MCF 10A (cell line): ENCODE data around the gene METRNL. TPM values are rescaled to one million over a fixed set of nuclear protein-coding genes. Genes with fewer than 3 reads are reported as not detected.

Experiments used
- BruUV-seq: library from RNA; stranded (reverse); fragments of 400-500 nt; replicated peaks from 2 replicates; lab custom pipeline; 2021; lab: Mats Ljungman, UMichigan
- CTCF ChIA-PET: fragments of 300-600 bp; sonication (Branson Sonifier 250); formaldehyde crosslinking; extraction: SDS; loops from one replicate; lab custom pipeline; 2021; ENCODE audit warnings: antibody characterized with exemption, inconsistent platforms; lab: Yijun Ruan, JAX
- POLR2A ChIA-PET: fragments of 300-600, 350-650 bp; sonication (Branson Sonifier 250); formaldehyde crosslinking; extraction: SDS; loops from one replicate; lab custom pipeline; 2020; ENCODE audit warnings: antibody characterized with exemption, inconsistent platforms; lab: Yijun Ruan, JAX
- DNase-seq: peaks from one replicate; pipeline ENCODE4 v3.0.0-alpha.2; 2018; ENCODE audit not compliant: unreplicated experiment
- H3K27ac Mint-ChIP-seq: one replicate; pipeline ENCODE4 v1.8.0; 2022; ENCODE audit warnings: mild to moderate bottlenecking, low read depth, mixed read lengths; ENCODE audit not compliant: unreplicated experiment
- H3K27me3 Mint-ChIP-seq: one replicate; pipeline ENCODE4 v1.8.0; 2022; ENCODE audit warnings: mixed read lengths; ENCODE audit not compliant: insufficient read depth, unreplicated experiment
- H3K36me3 Mint-ChIP-seq: one replicate; pipeline ENCODE4 v1.8.0; 2022; ENCODE audit warnings: mild to moderate bottlenecking, moderate library complexity, mixed read lengths; ENCODE audit not compliant: insufficient read depth, unreplicated experiment
- H3K4me1 Mint-ChIP-seq: one replicate; pipeline ENCODE4 v1.8.0; 2022; ENCODE audit warnings: mixed read lengths; ENCODE audit not compliant: insufficient read depth, unreplicated experiment
- H3K4me3 Mint-ChIP-seq: one replicate; pipeline ENCODE4 v1.8.0; 2022; ENCODE audit warnings: mild to moderate bottlenecking, moderate library complexity, mixed read lengths; ENCODE audit not compliant: unreplicated experiment
- H3K9me3 Mint-ChIP-seq: one replicate; pipeline ENCODE4 v1.8.0; 2022; ENCODE audit warnings: mixed read lengths; ENCODE audit not compliant: unreplicated experiment
- CTCF ChIP-seq: fragments of 200-600 bp; IDR thresholded peaks from one replicate; pipeline ENCODE4 v1.8.0; 2022; ENCODE audit warnings: antibody characterized with exemption, mild to moderate bottlenecking; ENCODE audit not compliant: unreplicated experiment
- intact Hi-C: fragments of 100-400 bp; cut with micrococcal nuclease; formaldehyde crosslinking; loops from 2 replicates; pipeline ENCODE4 v1.14.1; 2022
- total RNA-seq: library from RNA; stranded (reverse); gene quantifications from 2 replicates; pipeline ENCODE4 v1.2.3, GENCODE V29; 2022

METRNL gene
- total RNA-seq, 1 experiment from 2014 or later = 14.5 TPM

GRCh38 chr17:83067071-83067717, 12.2 kb upstream of the METRNL start:
- Mint-ChIP-seq H3K4me1 (peaks cover 5% of the 10 kb centered on the region), H3K9me3 (no peaks in the 10 kb centered on the region), H3K27me3 (no peaks in the 10 kb centered on the region), H3K4me3 (no peak overlapping the region), H3K27ac (no peak overlapping the region), H3K36me3 (no peaks in the 10 kb centered on the region)
- intact Hi-C loops = no loop called here
- TF ChIP-seq CTCF = no peak
- POLR2A ChIA-PET = no interaction called here
- DNase-seq = no peak
- CTCF ChIA-PET = interaction anchor here (0.6 kb wide), 2 partner anchors 18 to 1593 kb away, joined by 3 read pairs; no protein-coding TSS in a partner anchor
- no TSS peak for BruUV-seq

- Mint-ChIP-seq H3K4me1 (peaks cover 5% of the 10 kb centered on the region), H3K27ac (no peak overlapping the region), H3K9me3 (no peaks in the 10 kb centered on the region), H3K27me3 (no peaks in the 10 kb centered on the region), H3K4me3 (no peak overlapping the region), H3K36me3 (no peaks in the 10 kb centered on the region)
- intact Hi-C loops = no loop called here
- peak; percentile 39 for DNase-seq
- CTCF ChIA-PET = interaction anchor here (0.6 kb wide), 2 partner anchors 18 to 1594 kb away, joined by 3 read pairs; no protein-coding TSS in a partner anchor
- POLR2A ChIA-PET = no interaction called here
- TF ChIP-seq CTCF = no peak
- no TSS peak for BruUV-seq
These were observed 11.6 kb upstream of the METRNL start for GRCh38 chr17:83067718-83068261.

GRCh38 chr17:83068641-83069570, 10.5 kb upstream of the METRNL start:
- Mint-ChIP-seq H3K9me3 (no peaks in the 10 kb centered on the region), H3K4me1 (peaks cover 5% of the 10 kb centered on the region), H3K4me3 (no peak overlapping the region), H3K36me3 (no peaks in the 10 kb centered on the region), H3K27ac (no peak overlapping the region), H3K27me3 (no peaks in the 10 kb centered on the region)
- TF ChIP-seq CTCF = no peak
- ChIA-PET CTCF (interaction anchor here (0.6 kb wide), 1 partner anchor 332 kb away, joined by 3 read pairs; no protein-coding TSS in a partner anchor), POLR2A (no interaction called here)
- no TSS peak for BruUV-seq
- no peak for DNase-seq
- intact Hi-C loops = no loop called here

- Mint-ChIP-seq H3K27ac (no peak overlapping the region), H3K4me3 (no peak overlapping the region), H3K36me3 (no peaks in the 10 kb centered on the region), H3K4me1 (peaks cover 5% of the 10 kb centered on the region), H3K27me3 (no peaks in the 10 kb centered on the region), H3K9me3 (no peaks in the 10 kb centered on the region)
- intact Hi-C loops = no loop called here
- BruUV-seq = no TSS peak
- TF ChIP-seq CTCF = no peak
- CTCF ChIA-PET = interaction anchor here (0.6 kb wide), 1 partner anchor 333 kb away, joined by 3 read pairs; no protein-coding TSS in a partner anchor
- no peak for DNase-seq
- POLR2A ChIA-PET = no interaction called here
These were observed 9.9 kb upstream of the METRNL start for GRCh38 chr17:83069571-83069906.
